HepG2 (cell line): ENCODE results near the gene PSAP.

Source experiments
- NFYB ChIP-seq: sonication (generic); formaldehyde crosslinking; IDR thresholded peaks from 2 replicates; pipeline ENCODE4 v1.4.0; 2020; ENCODE audit warnings: missing genetic modification reagents
- POLR2AphosphoS5 ChIP-seq: IDR thresholded peaks from 2 replicates; pipeline ENCODE4 v1.6.1; 2012; ENCODE audit warnings: low read depth, low read length
- TARDBP ChIP-seq: sonication (generic); formaldehyde crosslinking; IDR thresholded peaks from 2 replicates; pipeline ENCODE4 v1.8.0; 2022; ENCODE audit warnings: mild to moderate bottlenecking, missing genetic modification reagents
- TEF ChIP-seq: sonication (generic); formaldehyde crosslinking; IDR thresholded peaks from 2 replicates; pipeline ENCODE4 v1.5.0; 2020; ENCODE audit warnings: missing genetic modification reagents
- TF ChIP-seq, protein P1 (sequence below): sonication (generic); formaldehyde crosslinking; IDR thresholded peaks from 2 replicates; pipeline ENCODE4 v1.4.0; 2020; ENCODE audit warnings: missing genetic modification reagents

- TF ChIP-seq, protein P1, sequence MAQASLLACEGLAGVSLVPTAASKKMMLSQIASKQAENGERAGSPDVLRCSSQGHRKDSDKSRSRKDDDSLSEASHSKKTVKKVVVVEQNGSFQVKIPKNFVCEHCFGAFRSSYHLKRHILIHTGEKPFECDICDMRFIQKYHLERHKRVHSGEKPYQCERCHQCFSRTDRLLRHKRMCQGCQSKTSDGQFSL (CRISPR knock-in tag) = no peak
- no peak for TF ChIP-seq TEF (CRISPR knock-in tag)
- TF ChIP-seq TARDBP (CRISPR knock-in tag) = no peak
- TF ChIP-seq POLR2AphosphoS5 = no peak
- TF ChIP-seq NFYB = no peak
These were observed 5.6 kb upstream of the PSAP start for GRCh38 chr10:71856619-71857018.
